HG03280 (cell line): Measurements from ENCODE around the gene HNRNPA1.
"Not testable (repeated sequence)": the region's sequence is repeated elsewhere in the genome, so short reads cannot be mapped to it uniquely, and the experiment has no call there.

Experiments
- ATAC-seq: cut with Tn5 transposase; IDR thresholded peaks from one replicate; pipeline ENCODE4 v1.9.1; 2021; ENCODE audit warnings: mild to moderate bottlenecking, moderate library complexity; ENCODE audit not compliant: unreplicated experiment

The HNRNPA1 gene

GRCh38 chr12:54280468-54281260 is at the start of gene HNRNPA1:
HNRNPA1 (plus strand) TSS chr12:54280726; CDS start chr12:54280808, 82 bp downstream.
- ATAC-seq = peak; percentile 86

DNA sequence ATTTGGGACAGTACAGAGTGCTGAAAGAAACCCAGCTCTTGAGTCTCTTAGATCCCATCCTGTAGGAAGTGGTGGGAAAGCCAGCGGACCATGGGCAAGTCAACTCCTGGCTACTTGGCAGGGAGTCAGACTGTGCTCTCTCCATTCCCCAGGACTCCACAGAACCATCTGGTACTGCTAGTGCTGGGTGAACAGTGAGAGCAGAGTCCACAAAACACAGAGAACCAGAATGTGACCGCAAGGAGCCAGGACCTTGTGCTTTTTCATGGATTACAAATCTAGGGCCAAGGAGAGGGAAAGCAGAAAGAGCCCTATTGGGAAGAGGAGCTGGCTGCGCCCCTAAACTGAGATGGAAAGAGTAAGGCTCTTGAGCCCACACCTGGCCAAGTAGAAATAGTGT is 49.3 kb upstream of the HNRNPA1 start:
- not testable (repeated sequence) for ATAC-seq

DNA sequence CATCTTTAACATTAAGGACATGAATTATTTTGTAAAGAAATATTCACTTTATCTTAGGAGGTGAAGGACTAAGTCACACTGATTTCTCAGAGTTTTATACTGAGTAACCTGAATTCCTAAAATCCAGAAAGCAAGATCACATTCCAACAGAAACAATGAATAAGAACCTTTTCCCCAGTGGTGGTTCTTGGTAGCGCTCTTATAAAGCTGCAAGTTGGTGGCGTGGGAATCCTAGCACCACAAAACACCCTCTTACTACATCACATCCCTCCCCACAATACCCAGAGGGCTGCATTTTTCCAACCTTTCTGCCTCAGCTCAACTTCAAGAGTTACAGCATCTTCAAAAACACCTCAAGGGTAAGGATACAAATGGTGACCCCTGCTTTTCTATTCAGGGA is 47.7 kb upstream of the HNRNPA1 start:
- no peak for ATAC-seq

DNA sequence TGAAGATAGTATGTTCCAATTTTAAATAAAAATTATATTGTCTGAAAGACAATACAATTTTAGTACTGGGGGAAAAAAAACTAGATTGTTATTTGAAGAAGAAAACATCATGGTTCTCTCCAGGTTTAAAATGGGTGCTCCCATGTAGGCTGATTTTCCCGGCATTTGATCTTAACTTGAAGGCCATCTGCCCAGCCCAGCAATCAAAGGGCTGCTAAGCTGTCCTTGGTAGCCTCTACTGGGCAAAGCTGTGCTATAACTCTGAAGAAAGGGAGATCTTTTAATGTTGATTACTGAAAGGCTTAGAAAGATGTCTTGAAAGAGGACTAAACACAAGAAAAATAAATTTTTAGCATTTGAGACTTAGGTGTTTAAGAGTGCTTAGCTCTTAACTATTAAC is 42.0 kb upstream of the HNRNPA1 start:
- ATAC-seq = no peak

GRCh38 chr12:54239620-54240019 is 40.9 kb upstream of the HNRNPA1 start:
- no peak for ATAC-seq

GRCh38 chr12:54240129-54240528 is 40.4 kb upstream of the HNRNPA1 start:
- ATAC-seq = no peak

DNA sequence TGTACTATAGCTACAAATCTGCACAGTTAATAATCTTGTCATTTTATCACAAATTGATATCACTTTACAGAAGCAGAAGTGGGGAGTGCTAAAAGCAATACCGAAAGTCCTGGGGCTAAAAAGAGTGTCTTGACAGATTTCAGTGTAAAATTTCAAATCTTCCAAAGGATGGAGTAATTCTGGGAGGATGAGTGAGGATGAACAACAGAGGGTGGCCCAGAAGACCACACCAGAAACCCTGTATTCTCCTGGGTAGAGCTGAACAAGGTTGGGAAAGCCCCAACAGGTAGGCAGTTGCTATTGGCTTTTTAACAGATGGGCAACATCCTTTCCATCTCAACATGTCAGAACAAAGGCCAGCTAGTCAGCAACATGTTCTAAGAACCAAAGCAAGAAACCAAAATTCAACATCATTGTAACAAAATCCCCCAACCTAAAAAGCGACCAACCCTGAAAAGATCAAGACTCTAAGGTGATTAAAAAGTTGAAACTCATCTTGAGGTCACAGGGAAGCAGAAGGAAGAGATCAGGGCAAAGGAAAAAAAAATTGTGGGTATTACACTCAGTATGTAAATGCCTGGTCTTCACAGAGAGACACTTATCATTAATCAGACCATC is 39.4 kb upstream of the HNRNPA1 start:
- peak; percentile 66 for ATAC-seq

DNA sequence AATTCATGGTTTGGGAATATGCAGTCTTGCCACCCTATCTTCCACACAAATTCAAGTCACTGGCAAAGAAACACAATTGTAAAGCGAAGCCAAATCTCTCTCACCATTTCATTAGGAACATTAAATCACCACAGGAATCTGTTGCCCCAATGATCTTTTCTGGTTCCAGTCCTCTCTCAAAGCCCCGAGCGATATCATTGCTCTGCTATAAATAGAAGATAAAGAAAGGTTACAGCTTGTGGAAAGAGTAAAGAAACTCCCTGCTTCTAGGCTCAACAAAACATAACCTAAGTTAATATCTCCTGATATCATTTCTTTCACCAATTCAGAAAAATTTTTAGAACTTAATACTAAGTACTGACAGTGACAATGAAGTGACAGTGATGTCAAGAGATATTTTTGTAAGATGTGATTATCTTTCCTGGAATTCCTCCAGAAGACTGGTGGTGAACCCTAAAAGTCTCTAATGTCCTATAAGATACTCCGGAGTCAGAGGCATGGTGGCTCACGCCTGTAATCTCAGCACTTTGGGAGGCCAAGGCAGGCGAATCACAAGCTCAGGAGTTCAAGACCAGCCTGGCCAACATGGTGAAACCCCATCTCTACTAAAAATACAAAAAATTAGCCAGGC is 34.4 kb upstream of the HNRNPA1 start:
- ATAC-seq = no peak

GRCh38 chr12:54249489-54249888 is 31.0 kb upstream of the HNRNPA1 start:
- no peak for ATAC-seq

DNA sequence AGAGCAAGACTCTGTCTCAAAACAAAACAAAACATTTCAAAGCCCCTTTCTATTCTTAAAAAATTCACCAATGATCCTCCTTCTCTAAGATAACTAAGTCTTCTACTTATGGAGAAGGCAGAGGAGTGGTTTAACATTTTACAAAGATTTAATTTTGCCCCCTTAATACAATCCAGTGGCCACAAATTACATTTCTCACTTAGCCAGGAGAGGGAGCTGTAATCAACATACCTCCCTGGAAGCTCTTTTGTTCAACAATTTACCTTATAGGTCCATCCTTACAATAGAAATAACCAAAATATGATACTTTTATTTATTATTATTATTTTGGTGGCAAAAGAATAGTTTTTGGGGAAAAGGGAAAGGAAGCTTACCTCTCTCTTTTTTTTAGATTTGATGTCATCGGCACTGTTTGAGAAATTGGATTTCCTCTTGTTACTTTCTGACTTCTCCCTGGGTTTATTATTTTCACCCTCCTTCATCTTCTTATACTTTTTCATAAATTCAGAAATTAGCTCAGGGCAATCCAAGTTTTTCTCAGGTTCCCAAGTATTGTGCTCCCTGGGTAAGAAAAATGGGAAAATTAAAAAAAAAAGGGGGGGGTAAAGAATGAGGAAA is 28.8 kb upstream of the HNRNPA1 start:
- ATAC-seq = no peak

- no peak for ATAC-seq
These were observed 27.3 kb upstream of the HNRNPA1 start for GRCh38 chr12:54253240-54253639.

DNA sequence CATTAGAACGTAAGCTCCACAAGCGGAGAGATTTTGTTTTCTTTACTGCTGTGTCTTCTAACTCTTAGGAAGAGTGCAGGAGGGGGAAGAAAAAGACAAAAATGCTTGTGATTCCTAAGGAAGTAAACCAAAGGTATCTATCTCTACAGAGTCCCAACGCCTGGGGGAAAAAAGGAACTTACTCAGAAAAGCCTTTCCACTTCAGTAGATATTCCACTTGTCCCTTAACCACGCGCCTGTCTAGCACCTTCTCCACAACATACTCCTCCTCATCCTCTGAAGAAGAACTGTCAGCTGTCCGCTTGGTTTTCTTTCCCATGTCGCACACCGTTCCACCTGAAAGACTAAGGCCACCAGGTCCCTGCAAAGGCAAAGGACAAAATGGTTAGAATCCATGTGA is 23.2 kb upstream of the HNRNPA1 start:
- no peak for ATAC-seq

DNA sequence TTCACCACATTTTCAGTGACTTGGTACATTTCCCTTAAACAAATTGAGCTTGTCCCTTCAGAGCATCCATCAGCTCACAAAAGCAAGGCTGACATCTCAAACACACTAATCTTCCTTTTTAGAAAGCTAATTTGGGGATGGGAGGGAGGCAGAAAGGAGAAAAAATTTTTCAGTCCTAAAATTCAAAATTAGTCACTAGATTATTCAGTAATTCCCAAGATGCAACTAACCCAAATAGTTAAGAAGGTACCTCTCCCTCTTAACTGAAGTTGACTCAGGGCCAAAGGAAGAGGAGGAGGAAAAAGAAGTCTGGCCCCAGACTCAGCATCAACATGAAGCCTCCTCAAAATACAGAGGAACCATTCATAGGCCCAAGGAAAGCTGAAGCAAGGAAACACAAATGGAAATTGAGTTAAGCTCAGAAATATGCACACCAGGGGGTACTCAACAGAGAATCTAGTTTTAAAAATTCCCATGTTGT is 22.3 kb upstream of the HNRNPA1 start:
- ATAC-seq = no peak

- ATAC-seq = peak; percentile 80
These were observed 21.1 kb upstream of the HNRNPA1 start for GRCh38 chr12:54259194-54260011.

DNA sequence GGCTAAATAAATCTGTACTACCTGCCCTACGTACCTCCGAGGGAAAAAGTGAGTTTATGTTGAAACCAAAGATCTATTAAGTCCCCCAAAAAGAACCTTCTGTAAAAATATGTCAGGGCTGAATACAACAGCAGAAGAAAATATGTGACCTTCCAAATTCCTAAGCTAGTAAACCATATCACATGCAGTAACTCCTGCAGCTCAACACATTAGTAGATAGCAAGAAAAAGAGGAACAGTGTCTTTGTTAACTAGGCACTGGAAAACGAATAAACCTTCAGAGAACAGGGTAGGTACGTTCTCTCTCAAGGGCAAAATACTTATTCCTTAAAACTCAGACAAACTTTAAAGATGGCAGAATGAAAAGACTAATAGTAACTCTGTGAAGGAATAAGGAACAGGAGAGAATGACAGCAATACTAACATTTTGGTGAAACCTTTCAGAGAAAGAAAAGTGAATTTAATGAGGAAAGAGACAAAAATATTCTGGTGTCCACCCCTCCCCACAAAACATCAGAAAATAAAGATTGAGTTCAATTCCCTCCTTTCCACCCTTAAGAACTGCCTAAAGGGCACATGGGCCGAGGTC is 18.6 kb upstream of the HNRNPA1 start:
- ATAC-seq = no peak

DNA sequence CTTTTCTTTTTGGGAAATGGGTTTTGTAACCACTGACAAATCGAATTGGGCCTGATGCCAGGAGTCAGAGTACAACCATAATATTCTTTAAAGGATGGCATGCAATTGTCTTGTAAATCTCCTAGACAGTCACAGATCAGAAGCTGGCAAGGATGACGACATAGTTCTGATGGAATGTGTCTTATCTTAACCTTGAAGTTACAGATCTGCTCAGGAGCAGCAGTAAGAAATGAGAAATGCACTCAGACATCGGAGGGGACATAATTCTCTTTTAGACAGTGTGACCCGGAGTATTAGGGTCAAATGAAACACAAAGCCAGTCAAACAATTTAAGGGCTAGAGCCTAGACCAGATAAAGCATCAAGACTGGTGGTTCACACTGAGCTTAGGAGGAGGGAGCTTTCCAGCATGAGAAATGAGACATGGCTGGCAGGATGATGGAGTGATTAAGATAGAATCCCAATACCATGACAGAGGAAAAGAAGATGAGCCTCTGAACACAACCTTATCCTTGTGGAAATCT is 18.1 kb upstream of the HNRNPA1 start:
- ATAC-seq = no peak

DNA sequence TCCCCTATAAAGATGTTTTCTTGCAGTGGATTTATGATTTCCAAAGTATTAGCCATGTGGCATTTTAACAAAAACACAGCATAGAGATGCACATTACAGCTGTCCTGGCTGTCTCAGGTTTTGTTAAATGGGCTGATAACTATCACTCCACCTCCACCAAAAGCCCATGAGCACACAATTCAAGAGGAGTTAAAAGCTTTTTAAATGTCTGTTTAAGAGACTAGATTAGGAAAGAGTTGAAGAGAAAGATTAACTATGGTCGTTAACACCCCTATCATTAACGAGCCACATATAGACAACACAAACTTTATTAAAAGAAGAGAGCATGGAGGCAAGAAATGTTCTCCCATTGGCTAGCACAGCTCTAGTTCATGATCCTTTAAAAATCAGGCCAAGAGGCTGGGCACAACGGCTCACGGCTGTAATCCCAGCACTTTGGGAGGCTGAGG is 15.1 kb upstream of the HNRNPA1 start:
- no peak for ATAC-seq

GRCh38 chr12:54266852-54267251 is 13.7 kb upstream of the HNRNPA1 start:
- no peak for ATAC-seq

- no peak for ATAC-seq
These were observed 10.2 kb upstream of the HNRNPA1 start for GRCh38 chr12:54270345-54270744.

GRCh38 chr12:54272214-54272613 is 8.3 kb upstream of the HNRNPA1 start:
- no peak for ATAC-seq
